PFSK-1 (cell line): ENCODE data around the gene SPNS2.

Source experiments
- FOXP2 ChIP-seq: optimal IDR thresholded peaks from 2 replicates; pipeline ENCODE3; 2011; ENCODE audit warnings: borderline replicate concordance, control low read depth, inconsistent platforms; ENCODE audit not compliant: insufficient read depth; ENCODE audit errors: extremely low read length, extremely low read depth
- POLR2AphosphoS5 ChIP-seq: IDR thresholded peaks from 2 replicates; pipeline ENCODE4 v1.6.1; 2012; ENCODE audit warnings: low read depth, mild to moderate bottlenecking, control low read depth, low read length, moderate library complexity
- REST ChIP-seq, 2 experiments: IDR thresholded peaks; 2 replicates each; pipeline versions ENCODE4 v1.6.1 to v1.8.0; 2011 to 2012; ENCODE audit warnings: low read depth in 2 of 2, low read length in 2 of 2, control low read depth in 1 of 2, inconsistent platforms in 1 of 2, mild to moderate bottlenecking in 1 of 2, moderate library complexity in 1 of 2; ENCODE audit not compliant: insufficient read depth in 1 of 2
- SIN3A ChIP-seq: IDR thresholded peaks from 2 replicates; pipeline ENCODE4 v1.6.1; 2012; ENCODE audit warnings: mild to moderate bottlenecking, low read length, moderate library complexity, borderline replicate concordance; ENCODE audit not compliant: insufficient read depth
- TAF1 ChIP-seq: IDR thresholded peaks from 2 replicates; pipeline ENCODE4 v1.6.1; 2012; ENCODE audit warnings: low read length, control low read depth, borderline replicate concordance; ENCODE audit not compliant: insufficient read depth

DNA sequence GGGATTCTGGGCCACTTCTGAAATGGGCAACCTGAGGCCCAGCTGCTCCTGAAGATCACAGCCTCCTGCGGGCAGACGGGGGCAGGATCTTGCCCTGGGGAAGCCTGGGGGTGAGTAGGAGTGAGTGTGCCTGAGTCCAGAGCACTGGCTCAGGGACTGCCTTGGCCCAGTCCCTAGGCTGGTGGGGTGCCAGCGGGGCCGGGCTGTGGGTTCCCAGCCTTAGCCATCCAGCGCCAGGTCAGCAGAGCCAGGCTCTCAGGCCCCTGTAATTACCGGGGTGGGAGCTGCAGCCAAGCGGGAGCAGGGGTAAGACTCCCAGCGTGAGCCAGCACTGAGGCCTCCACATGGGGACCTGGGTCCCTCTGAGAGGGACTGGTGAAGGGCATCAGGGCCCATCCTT is 8.2 kb downstream of the SPNS2 start:
- TF ChIP-seq FOXP2 (no peak), REST (IDR thresholded peaks at IDR 0.05; ENCODE audit: insufficient read depth in 1 of 2, low read depth in 2 of 2, low read length in 2 of 2) (no peak), POLR2AphosphoS5 (no peak), SIN3A (no peak), TAF1 (no peak)
